ENCODE results near the gene MYRFL.

GRCh38 chr12:69904777-69905176 lies 79.8 kb downstream of the MYRFL start:
- TF ChIP-seq POLR2A (IDR thresholded peaks at IDR 0.05; ENCODE audit: low read length) (no peak), GATA1 (IDR thresholded peaks at IDR 0.05; ENCODE audit: low read depth, low read length) (no peak)
